NCI-H2081 treated with DMSO at 0.1 percent for 48 hours (cell line): ENCODE results near the gene IL1R2.

Experiments used
- DNase-seq: peaks from one replicate; lab custom pipeline; 2025; lab: John Stamatoyannopoulos, UW

IL1R2 gene

GRCh38 chr2:102043560-102043959 lies 51.8 kb downstream of the IL1R2 start:
- no peak for DNase-seq

GRCh38 chr2:102044235-102044896 lies 52.6 kb downstream of the IL1R2 start:
- DNase-seq: no peak

GRCh38 chr2:102044967-102045489 lies 53.3 kb downstream of the IL1R2 start:
- DNase-seq: no peak

GRCh38 chr2:102045697-102046096 lies 53.9 kb downstream of the IL1R2 start:
- DNase-seq: no peak

- no peak for DNase-seq
Measured at GRCh38 chr2:102046135-102046986, 54.6 kb downstream of the IL1R2 start.

GRCh38 chr2:102048465-102048864 lies 56.7 kb downstream of the IL1R2 start:
- DNase-seq: no peak

- no peak for DNase-seq
Measured at GRCh38 chr2:102049756-102050443, 58.1 kb downstream of the IL1R2 start.

- DNase-seq: no peak
Measured at GRCh38 chr2:102050854-102051391, 59.2 kb downstream of the IL1R2 start.

GRCh38 chr2:102051692-102052277 lies 60.0 kb downstream of the IL1R2 start:
- no peak for DNase-seq

GRCh38 chr2:102052365-102052764 lies 60.6 kb downstream of the IL1R2 start:
- DNase-seq: no peak

GRCh38 chr2:102053096-102053495 lies 61.3 kb downstream of the IL1R2 start:
- DNase-seq: no peak

GRCh38 chr2:102055346-102055990 lies 63.7 kb downstream of the IL1R2 start:
- DNase-seq: no peak

- DNase-seq: no peak
Measured at GRCh38 chr2:102056079-102056581, 64.4 kb downstream of the IL1R2 start.

- DNase-seq: no peak
Measured at GRCh38 chr2:102057502-102058292, 65.9 kb downstream of the IL1R2 start.

GRCh38 chr2:102058293-102058833 lies 66.6 kb downstream of the IL1R2 start:
- no peak for DNase-seq

GRCh38 chr2:102059151-102059550 lies 67.4 kb downstream of the IL1R2 start:
- no peak for DNase-seq

- DNase-seq: no peak
Measured at GRCh38 chr2:102060047-102060446, 68.3 kb downstream of the IL1R2 start.

- no peak for DNase-seq
Measured at GRCh38 chr2:102060792-102061191, 69.0 kb downstream of the IL1R2 start.

GRCh38 chr2:102061286-102061699 lies 69.5 kb downstream of the IL1R2 start:
- no peak for DNase-seq
